Activated naive CD4-positive, alpha-beta T cell treated with anti-CD3 and anti-CD28 coated beads for 36 hours (primary cell): ENCODE results near the gene MYO1D. TPM values are rescaled to one million over a fixed set of nuclear protein-coding genes. Genes with fewer than 3 reads are reported as not detected.
A peak's percentile ranks its signal among the peaks of the same experiment; 100 is the strongest.
"Not testable (repeated sequence)": the region's sequence is repeated elsewhere in the genome, so short reads cannot be mapped to it uniquely, and the experiment has no call there.

Source experiments
- CTCF ChIA-PET: fragments of 350-600 bp; sonication (Branson Sonifier 250); formaldehyde crosslinking; loops from one replicate; lab custom pipeline; 2021; ENCODE audit warnings: antibody characterized with exemption; lab: Charles Lee
- DNase-seq: peaks from one replicate; pipeline ENCODE4 v3.0.0-alpha.2; 2020
- H3K27ac Mint-ChIP-seq: one replicate; pipeline ENCODE4 v1.8.0; 2021; ENCODE audit warnings: mild to moderate bottlenecking, mixed read lengths
- H3K27me3 Mint-ChIP-seq: one replicate; pipeline ENCODE4 v1.8.0; 2021; ENCODE audit warnings: low read depth, mixed read lengths
- H3K36me3 Mint-ChIP-seq: one replicate; pipeline ENCODE4 v1.8.0; 2021; ENCODE audit warnings: low read depth, mixed read lengths
- H3K4me1 Mint-ChIP-seq: one replicate; pipeline ENCODE4 v1.8.0; 2021; ENCODE audit warnings: low read depth, mixed read lengths
- H3K4me3 Mint-ChIP-seq: one replicate; pipeline ENCODE4 v1.8.0; 2021; ENCODE audit warnings: mild to moderate bottlenecking, moderate library complexity, mixed read lengths
- H3K9me3 Mint-ChIP-seq: one replicate; pipeline ENCODE4 v1.8.0; 2021; ENCODE audit warnings: mixed read lengths
- intact Hi-C: fragments of 100-400 bp; cut with micrococcal nuclease; formaldehyde crosslinking; loops from one replicate; pipeline ENCODE4 v1.15.1; 2023
- total RNA-seq, 2 experiments: library from RNA; stranded (reverse); gene quantifications; one replicate each; pipeline ENCODE4 v1.2.3, GENCODE V29; 2021

Gene MYO1D
- total RNA-seq, 2 experiments from 2014 or later = 6.7 to 8.3 TPM

- no peaks in the 10 kb centered on the region for H3K27me3 Mint-ChIP-seq
- intact Hi-C loops = loop anchor here (5.0 kb wide), 1 partner anchor 152 kb away; no protein-coding TSS in a partner anchor
- H3K9me3 Mint-ChIP-seq = no peaks in the 10 kb centered on the region
- H3K4me1 Mint-ChIP-seq = peaks cover 13% of the 10 kb centered on the region
- DNase-seq = no peak
- no peak overlapping the region for H3K27ac Mint-ChIP-seq
- no peaks in the 10 kb centered on the region for H3K36me3 Mint-ChIP-seq
- H3K4me3 Mint-ChIP-seq = no peak overlapping the region
- CTCF ChIA-PET = interaction anchor here (0.6 to 1.2 kb wide), 3 partner anchors 12 to 341 kb away, joined by 3 to 8 read pairs (median 3); partner anchors contain the start of gene MYO1D
Observed at GRCh38 chr17:32759476-32759875, 117.4 kb downstream of the MYO1D start.

GRCh38 chr17:32757963-32758362 is 119.0 kb downstream of the MYO1D start:
- Mint-ChIP-seq H3K4me3 (no peak overlapping the region), H3K9me3 (no peaks in the 10 kb centered on the region), H3K4me1 (peaks cover 13% of the 10 kb centered on the region), H3K36me3 (no peaks in the 10 kb centered on the region), H3K27ac (peak overlapping the region; percentile 5), H3K27me3 (no peaks in the 10 kb centered on the region)
- CTCF ChIA-PET = interaction anchor here (0.6 to 1.9 kb wide), 4 partner anchors 65 to 296 kb away, joined by 3 to 18 read pairs (median 6); partner anchors contain the start of gene MYO1D
- DNase-seq = no peak
- intact Hi-C loops = loop anchor here (5.0 kb wide), 1 partner anchor 151 kb away; no protein-coding TSS in a partner anchor

- intact Hi-C loops = loop anchor here (5.0 kb wide), 1 partner anchor 149 kb away; no protein-coding TSS in a partner anchor
- H3K27ac Mint-ChIP-seq = no peak overlapping the region
- H3K27me3 Mint-ChIP-seq = no peaks in the 10 kb centered on the region
- DNase-seq = no peak
- no peak overlapping the region for H3K4me3 Mint-ChIP-seq
- no peaks in the 10 kb centered on the region for H3K36me3 Mint-ChIP-seq
- H3K9me3 Mint-ChIP-seq = no peaks in the 10 kb centered on the region
- peaks cover 13% of the 10 kb centered on the region for H3K4me1 Mint-ChIP-seq
- CTCF ChIA-PET = interaction anchor here (0.6 to 1.9 kb wide), 7 partner anchors 12 to 313 kb away, joined by 3 to 18 read pairs (median 3); partner anchors contain the start of gene MYO1D
Observed at GRCh38 chr17:32756696-32757095, 120.2 kb downstream of the MYO1D start.

- no peaks in the 10 kb centered on the region for H3K27me3 Mint-ChIP-seq
- CTCF ChIA-PET = interaction anchor here (0.7 to 3.0 kb wide), 7 partner anchors 96 to 504 kb away, joined by 3 to 14 read pairs (median 4); partner anchors contain the start of gene PSMD11
- peaks cover 13% of the 10 kb centered on the region for H3K4me1 Mint-ChIP-seq
- H3K36me3 Mint-ChIP-seq = no peaks in the 10 kb centered on the region
- intact Hi-C loops = loop anchor here (1.0 to 5.0 kb wide), 6 partner anchors 79 to 502 kb away; no protein-coding TSS in a partner anchor
- DNase-seq = no peak
- H3K27ac Mint-ChIP-seq = no peak overlapping the region
- no peak overlapping the region for H3K4me3 Mint-ChIP-seq
- H3K9me3 Mint-ChIP-seq = no peaks in the 10 kb centered on the region
Observed at GRCh38 chr17:32755045-32755805, 121.7 kb downstream of the MYO1D start.

GRCh38 chr17:32752934-32753333 is 124.0 kb downstream of the MYO1D start:
- DNase-seq = no peak
- CTCF ChIA-PET = interaction anchor here (1.0 to 3.0 kb wide), 4 partner anchors 8 to 283 kb away, joined by 3 to 12 read pairs (median 4); no protein-coding TSS in a partner anchor
- intact Hi-C loops = no loop called here

GRCh38 chr17:32747856-32748255 is 129.1 kb downstream of the MYO1D start:
- intact Hi-C loops = no loop called here
- H3K4me3 Mint-ChIP-seq = no peak overlapping the region
- H3K9me3 Mint-ChIP-seq = no peaks in the 10 kb centered on the region
- H3K4me1 Mint-ChIP-seq = no peaks in the 10 kb centered on the region
- no peak overlapping the region for H3K27ac Mint-ChIP-seq
- no peak for DNase-seq
- H3K27me3 Mint-ChIP-seq = no peaks in the 10 kb centered on the region
- CTCF ChIA-PET = interaction anchor here (0.6 kb wide), 1 partner anchor 12 kb away, joined by 3 read pairs; no protein-coding TSS in a partner anchor
- no peaks in the 10 kb centered on the region for H3K36me3 Mint-ChIP-seq

More at GRCh38 chr17:32752934-32753333, 124.0 kb downstream of the MYO1D start:
- Mint-ChIP-seq H3K27me3 (no peaks in the 10 kb centered on the region), H3K9me3 (no peaks in the 10 kb centered on the region), H3K36me3 (no peaks in the 10 kb centered on the region), H3K4me3 (no peak overlapping the region), H3K4me1 (peaks cover 4% of the 10 kb centered on the region), H3K27ac (no peak overlapping the region)

GRCh38 chr17:32746698-32747097 is 130.2 kb downstream of the MYO1D start:
- Mint-ChIP-seq H3K27me3 (no peaks in the 10 kb centered on the region), H3K4me1 (no peaks in the 10 kb centered on the region), H3K4me3 (no peak overlapping the region), H3K27ac (no peak overlapping the region), H3K36me3 (no peaks in the 10 kb centered on the region), H3K9me3 (no peaks in the 10 kb centered on the region)
- CTCF ChIA-PET = no interaction called here
- intact Hi-C loops = no loop called here
- no peak for DNase-seq

- CTCF ChIA-PET = no interaction called here
- no peaks in the 10 kb centered on the region for H3K9me3 Mint-ChIP-seq
Observed at GRCh38 chr17:32746280-32746679, 130.6 kb downstream of the MYO1D start.

GRCh38 chr17:32742681-32743538 is 134.0 kb downstream of the MYO1D start:
- no peaks in the 10 kb centered on the region for H3K27me3 Mint-ChIP-seq
- intact Hi-C loops = no loop called here
- CTCF ChIA-PET = no interaction called here
- H3K4me3 Mint-ChIP-seq = no peak overlapping the region
- no peak for DNase-seq
- peaks cover 2% of the 10 kb centered on the region for H3K9me3 Mint-ChIP-seq
- no peaks in the 10 kb centered on the region for H3K4me1 Mint-ChIP-seq
- H3K27ac Mint-ChIP-seq = no peak overlapping the region
- no peaks in the 10 kb centered on the region for H3K36me3 Mint-ChIP-seq

More at GRCh38 chr17:32746280-32746679, 130.6 kb downstream of the MYO1D start:
- Mint-ChIP-seq H3K27ac (no peak overlapping the region), H3K36me3 (no peaks in the 10 kb centered on the region), H3K4me1 (no peaks in the 10 kb centered on the region), H3K27me3 (no peaks in the 10 kb centered on the region), H3K4me3 (no peak overlapping the region)
- intact Hi-C loops = no loop called here
- no peak for DNase-seq

- no peak overlapping the region for H3K27ac Mint-ChIP-seq
- H3K36me3 Mint-ChIP-seq = no peaks in the 10 kb centered on the region
- H3K9me3 Mint-ChIP-seq = peaks cover 2% of the 10 kb centered on the region
- no peaks in the 10 kb centered on the region for H3K27me3 Mint-ChIP-seq
- H3K4me3 Mint-ChIP-seq = no peak overlapping the region
- intact Hi-C loops = no loop called here
- no peaks in the 10 kb centered on the region for H3K4me1 Mint-ChIP-seq
- CTCF ChIA-PET = no interaction called here
- DNase-seq = no peak
Observed at GRCh38 chr17:32741381-32741780, 135.5 kb downstream of the MYO1D start.

- H3K36me3 Mint-ChIP-seq = no peaks in the 10 kb centered on the region
- CTCF ChIA-PET = no interaction called here
- DNase-seq = no peak
- peaks cover 2% of the 10 kb centered on the region for H3K9me3 Mint-ChIP-seq
- H3K4me1 Mint-ChIP-seq = no peaks in the 10 kb centered on the region
- H3K27me3 Mint-ChIP-seq = no peaks in the 10 kb centered on the region
- intact Hi-C loops = no loop called here
- H3K27ac Mint-ChIP-seq = no peak overlapping the region
- H3K4me3 Mint-ChIP-seq = no peak overlapping the region
Observed at GRCh38 chr17:32739722-32740121, 137.2 kb downstream of the MYO1D start.

GRCh38 chr17:32739151-32739550 is 137.8 kb downstream of the MYO1D start:
- H3K27me3 Mint-ChIP-seq, H3K4me1 Mint-ChIP-seq, H3K9me3 Mint-ChIP-seq, intact Hi-C loops, DNase-seq, H3K4me3 Mint-ChIP-seq, H3K27ac Mint-ChIP-seq, CTCF ChIA-PET, H3K36me3 Mint-ChIP-seq: not testable (repeated sequence)
